ENCODE results near the gene TNFRSF13B.
"Not testable (repeated sequence)": the region's sequence is repeated elsewhere in the genome, so short reads cannot be mapped to it uniquely, and the experiment has no call there.

The TNFRSF13B gene

DNA sequence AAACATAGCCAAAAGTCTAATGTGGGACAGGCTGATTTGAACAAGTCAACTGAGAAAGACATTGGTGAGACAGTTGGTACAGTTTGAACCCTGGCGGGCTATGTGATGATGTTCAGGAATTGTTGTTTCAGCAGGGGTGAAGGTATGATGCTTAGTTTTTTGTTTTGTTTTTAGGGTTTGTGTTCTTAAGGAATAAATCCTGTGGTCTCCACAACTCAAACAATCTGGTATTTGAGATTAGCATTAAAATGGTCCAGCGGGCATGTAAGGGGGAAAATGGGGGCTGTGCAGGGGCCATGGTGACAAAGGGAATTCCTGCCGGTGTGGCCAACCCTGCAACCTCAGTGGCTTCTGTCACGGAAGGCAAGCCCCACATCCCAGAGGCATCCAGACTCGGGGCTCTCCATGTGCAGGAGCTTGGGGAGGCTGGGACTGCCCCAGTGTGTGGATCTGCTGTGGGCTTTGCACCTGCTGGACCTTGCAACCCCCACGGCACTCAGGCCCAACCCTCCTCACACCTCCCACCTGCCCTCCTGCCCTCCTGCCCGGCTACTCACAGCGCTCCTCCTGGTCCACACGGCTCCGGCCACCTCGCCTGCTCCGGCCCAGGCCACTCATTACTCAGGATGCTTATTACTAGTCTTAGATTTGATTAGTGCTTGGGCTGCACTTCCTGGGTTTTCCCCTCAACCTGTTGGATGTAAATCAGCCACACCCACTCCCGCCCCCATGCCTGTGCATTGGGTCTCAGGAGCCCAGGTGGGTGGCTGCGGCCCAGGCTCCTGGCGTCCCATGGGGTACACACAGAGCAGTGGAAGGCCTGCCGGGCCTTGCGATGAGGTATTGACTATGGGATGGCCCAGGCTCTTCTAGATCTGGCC lies at the start of gene TNFRSF13B:
Gene TNFRSF13B, minus strand, starts transcription at position 661 of the 881 bp plus-strand sequence. Its CDS starts 43 bp downstream, at position 618.
- no peak for DNase-seq

DNA sequence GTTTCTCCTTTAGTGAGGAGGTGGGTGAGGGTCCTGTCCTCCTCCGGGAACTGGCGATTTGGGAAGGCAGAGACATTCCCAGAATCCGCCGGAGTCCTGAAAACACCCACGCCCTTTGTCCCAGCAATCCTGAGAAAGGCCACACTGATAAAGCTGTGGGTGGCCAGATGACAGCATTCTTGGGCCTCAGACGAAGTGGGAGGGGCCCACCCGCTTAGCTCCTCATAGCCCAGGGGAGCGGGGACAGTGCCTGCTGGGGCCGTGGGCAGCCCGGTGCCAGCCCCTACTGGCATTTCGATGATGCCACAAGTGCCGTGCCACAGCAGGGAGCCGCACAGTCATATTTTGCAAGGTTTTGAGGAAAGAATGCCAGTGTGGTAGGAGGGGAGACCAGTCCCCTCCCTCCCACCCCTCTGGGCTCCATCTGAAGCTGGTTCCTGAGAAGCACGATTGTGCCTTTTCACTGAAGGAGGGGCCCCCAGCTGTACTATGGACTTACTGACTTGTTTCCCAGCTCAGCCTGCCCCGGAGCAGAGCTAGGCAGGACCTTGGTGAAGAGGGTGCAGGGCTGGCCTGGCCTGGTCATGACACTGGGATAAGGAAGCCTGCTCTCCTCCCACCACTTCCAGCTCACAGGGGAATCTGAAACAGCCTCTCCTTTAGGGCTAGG lies 49.4 kb upstream of the TNFRSF13B start:
- DNase-seq: no peak

DNA sequence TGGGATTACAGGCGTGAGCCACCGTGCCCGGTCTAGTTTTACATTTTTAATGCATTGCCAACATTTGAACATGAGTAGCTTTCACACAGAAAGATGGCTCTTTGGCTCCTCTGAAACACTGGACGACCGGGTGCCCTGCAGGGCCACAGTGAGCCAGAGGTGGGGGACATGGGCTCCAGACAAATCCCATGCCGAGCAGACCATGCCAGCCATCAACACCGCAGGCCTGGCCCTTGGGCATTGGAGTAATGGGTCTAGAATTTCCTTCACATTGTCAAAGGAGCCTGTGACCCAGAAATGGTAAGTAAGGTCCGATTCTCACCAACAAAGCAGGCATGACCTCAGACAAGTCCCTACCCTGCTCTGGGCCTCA lies 48.9 kb upstream of the TNFRSF13B start:
- no peak for DNase-seq

DNA sequence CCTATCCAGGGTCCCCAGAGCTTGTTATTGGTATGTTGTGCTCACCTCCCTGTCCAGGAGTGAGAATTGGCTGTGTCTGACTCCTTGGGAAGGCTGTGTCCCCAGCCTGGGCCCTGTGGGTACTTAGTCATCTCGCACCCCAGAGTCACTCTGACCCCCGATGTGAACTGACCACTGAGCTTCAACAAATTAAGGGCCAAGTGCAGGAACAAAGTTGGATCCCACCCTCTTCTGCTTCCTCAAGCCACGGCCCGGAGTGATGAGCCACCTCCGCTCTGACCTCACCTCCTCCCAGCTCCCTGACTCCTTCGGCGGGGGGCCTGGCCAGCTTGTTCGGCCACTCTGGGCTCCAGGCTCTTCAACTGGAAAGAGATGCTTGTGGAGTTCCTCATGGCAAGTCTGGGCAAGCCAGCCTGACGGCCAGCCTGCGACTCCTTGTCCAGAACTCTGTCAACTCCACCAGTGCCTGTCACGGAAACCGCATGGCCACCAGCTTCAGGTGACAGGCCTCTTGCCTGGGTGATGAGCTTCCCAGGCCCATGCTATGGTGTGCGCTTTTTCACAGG lies 48.1 kb upstream of the TNFRSF13B start:
- DNase-seq: peak; percentile 32

- DNase-seq: no peak
Observed at GRCh38 chr17:17019430-17019762, 47.5 kb upstream of the TNFRSF13B start.

- peak; percentile 95 for DNase-seq
Observed at GRCh38 chr17:17018612-17019429, 46.9 kb upstream of the TNFRSF13B start.

- DNase-seq: peak; percentile 56
Observed at GRCh38 chr17:17018021-17018441, 46.1 kb upstream of the TNFRSF13B start.

GRCh38 chr17:17017343-17018014 lies 45.6 kb upstream of the TNFRSF13B start:
- no peak for DNase-seq

- DNase-seq: not testable (repeated sequence)
Observed at GRCh38 chr17:17016199-17017197, 44.6 kb upstream of the TNFRSF13B start.

DNA sequence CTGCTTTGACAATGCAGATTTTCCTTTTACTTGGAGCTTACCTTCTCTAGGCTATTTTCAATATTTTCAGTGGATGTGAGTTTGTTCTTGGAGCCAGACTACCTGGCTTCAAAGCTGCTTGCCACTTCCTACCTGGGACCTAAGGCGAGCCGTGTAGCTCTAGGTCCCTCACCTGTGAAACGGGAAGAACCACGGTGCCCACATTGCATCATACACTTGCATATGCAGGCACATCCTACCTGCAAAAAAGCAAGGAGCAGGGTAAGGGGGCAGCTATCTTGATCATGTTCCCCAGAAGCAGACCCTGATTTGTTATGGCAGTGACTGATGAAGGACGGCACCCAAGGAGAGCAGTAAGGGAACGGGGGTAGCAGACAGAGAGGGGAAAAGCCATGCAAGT lies 43.3 kb upstream of the TNFRSF13B start:
- DNase-seq: no peak

- not testable (repeated sequence) for DNase-seq
Observed at GRCh38 chr17:17014748-17015124, 42.8 kb upstream of the TNFRSF13B start.

GRCh38 chr17:17013828-17014747 lies 42.2 kb upstream of the TNFRSF13B start:
- not testable (repeated sequence) for DNase-seq

DNA sequence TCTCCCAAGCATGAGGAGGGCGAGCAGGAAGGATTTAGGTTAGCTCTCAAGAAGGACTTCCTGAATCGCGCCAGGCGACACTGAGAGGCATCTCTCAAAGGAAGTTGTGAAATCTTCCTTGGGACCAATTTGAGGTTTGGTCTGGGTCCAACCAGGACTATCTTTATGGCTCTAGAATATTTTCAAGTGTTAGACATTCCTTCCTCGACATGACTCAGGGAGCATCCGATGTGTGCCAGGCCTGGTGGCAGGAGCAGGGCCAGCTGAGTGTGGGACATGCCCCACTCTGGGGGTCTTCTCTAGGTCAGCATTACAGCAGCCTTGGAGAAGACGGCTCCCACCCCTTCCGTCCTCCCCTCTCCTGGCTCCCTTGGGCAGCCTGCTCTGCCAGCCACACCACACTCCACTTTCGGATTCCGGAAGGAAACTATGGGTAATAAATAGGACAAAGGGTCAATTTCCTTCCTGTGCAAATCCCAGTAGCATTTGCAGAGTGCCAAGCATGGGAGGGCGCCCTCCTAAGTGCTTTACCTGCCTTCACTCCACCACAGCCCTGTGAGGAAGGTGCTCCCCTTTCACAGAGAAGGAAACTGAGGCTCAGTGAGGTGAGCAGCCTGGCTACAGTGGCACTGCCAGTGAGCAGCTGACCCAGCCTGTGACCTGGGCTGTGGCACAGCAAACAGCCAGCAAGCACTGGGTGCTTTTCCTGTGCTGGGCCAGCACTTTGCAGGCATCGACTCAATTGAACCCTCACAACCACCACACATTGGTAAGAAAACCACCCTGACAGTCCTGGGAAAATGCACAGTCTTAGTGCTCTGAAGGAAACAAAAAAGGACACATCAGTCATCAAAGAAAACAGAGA lies 39.4 kb upstream of the TNFRSF13B start:
- DNase-seq: peak; percentile 6

DNA sequence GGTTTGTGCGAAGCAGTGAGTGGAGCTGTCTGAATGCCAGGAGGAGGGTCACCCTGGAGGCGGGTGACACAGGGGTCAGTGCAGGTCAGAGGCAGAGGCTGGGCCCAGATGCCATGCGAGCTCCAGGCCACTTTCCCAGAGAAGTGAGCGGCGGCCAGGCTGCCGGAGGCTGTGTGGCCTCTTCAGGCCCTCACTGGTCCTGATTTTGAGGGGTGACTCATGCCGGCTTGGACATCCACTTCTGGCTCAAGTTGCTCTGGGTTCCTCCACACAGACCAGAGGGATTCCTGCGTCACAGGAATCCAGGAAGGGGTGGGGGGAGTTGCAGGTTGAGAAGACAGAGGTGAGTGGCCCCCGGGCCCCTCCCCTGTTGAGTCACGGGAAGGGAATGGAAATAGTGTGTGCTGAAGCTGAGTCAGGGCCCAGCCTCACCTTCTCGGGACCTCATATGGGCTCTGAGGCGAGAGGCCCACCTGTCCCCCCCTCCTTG lies 38.7 kb upstream of the TNFRSF13B start:
- DNase-seq: not testable (repeated sequence)

DNA sequence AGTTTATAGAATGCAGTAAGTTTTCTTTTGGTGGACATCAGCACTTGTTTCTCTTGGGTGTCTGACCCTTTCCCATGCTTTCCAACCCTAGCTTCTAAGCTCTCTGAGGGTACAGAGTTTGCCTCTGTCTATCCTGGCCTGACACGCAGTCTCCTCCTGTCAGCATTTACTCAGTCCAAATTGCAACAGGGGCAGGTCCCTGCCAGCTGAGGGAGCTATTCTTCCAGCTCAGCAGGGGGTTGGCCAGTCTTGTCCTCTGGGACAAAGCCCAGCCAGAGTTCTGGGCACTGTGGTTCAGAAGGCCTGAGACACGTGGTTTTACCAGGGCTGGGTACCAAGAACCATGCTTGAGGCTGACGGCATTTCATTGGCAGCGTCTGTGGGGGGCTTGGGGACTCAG lies 38.1 kb upstream of the TNFRSF13B start:
- peak; percentile 14 for DNase-seq

- DNase-seq: not testable (repeated sequence)
Observed at GRCh38 chr17:17008621-17009397, 36.9 kb upstream of the TNFRSF13B start.

- peak; percentile 42 for DNase-seq
Observed at GRCh38 chr17:17007891-17008290, 36.0 kb upstream of the TNFRSF13B start.
